TTC549 (cell line): ENCODE measurements around the gene COL11A1.
"Not testable (repeated sequence)": the region's sequence is repeated elsewhere in the genome, so short reads cannot be mapped to it uniquely, and the experiment has no call there.

Source experiments
- FAIRE-seq: peaks from 2 replicates; lab custom pipeline; 2012; peaks lifted over from hg19 to GRCh38; lab: Jason Lieb, UNC

The COL11A1 gene

DNA sequence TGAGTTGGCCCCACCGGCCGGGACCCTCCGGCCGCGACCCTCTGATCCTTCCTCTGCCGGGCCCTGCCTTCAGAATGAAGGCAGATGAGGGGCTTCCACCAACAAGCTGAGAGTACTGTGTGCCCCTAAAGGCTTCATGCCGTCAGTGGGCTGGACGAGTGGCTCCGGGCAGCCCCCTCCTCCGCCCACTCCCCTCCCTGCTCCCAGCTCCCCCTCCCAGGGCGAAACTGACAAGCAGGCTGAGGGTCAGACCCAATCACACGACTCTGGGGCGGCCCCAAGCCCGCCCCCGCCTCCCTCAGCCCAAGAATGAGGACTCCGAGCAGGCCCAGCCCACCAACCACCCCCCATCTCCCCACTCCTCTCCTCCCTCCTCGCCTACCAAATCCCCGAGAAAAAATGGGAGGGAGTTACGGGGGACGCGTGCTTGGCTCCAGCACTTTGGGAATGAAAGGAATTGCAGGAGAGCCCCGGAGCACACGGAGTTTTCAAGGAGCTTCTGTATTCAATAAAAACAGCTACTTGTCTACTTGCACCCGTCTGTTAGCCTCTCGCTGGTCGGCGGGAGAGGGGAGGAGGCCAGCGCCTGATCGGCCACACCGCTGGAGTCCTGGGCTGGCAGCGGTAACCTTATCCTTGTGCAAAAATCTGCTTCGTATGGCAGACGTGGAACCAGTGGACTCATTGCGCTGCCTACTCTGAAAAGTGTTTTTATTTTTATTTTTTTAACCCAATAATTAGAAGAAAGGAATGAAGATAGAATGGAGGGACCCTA is at the start of gene COL11A1:
Gene COL11A1, minus strand, starts transcription at position 147 of the 775 bp plus-strand sequence. CDS start 344 bp downstream, outside the sequence.
- no peak for FAIRE-seq

DNA sequence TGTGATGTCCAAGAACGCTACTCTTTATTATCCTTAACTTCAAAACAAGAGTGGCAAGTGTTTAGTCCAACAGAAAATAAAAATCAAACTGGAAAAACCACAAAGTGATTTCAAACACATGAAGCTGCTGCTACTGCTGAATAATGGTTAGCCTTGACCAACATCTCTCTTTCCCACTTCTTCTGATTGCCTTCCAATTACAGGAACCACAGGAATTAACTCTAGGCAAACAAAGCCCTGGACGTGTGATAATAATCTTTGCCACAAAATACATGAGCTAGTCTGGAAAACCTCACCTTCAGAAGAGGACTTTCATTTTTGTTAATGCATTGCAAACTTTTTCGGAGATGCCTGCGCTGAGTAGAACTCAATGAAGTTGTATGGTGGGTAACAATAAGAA is 48.6 kb upstream of the COL11A1 start:
- no peak for FAIRE-seq

DNA sequence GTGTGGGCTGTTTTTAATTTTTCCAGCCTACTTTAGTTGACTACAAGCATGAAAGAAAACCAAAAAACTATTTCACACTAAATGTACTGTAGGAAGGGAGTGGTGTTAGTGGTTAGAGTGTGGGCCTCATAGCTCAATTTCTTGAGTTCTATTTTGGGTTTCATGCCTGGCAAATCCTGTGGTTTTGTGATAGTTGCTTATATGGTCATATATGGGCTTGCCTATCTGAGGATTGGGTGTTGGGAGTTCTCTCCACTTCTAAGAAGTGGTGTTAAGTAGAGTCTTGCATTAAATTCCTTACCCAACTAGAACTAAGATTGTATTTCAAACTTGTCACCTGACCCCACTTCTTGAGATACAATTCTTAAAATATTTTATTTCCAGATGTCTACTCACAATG is 37.8 kb upstream of the COL11A1 start:
- no peak for FAIRE-seq

DNA sequence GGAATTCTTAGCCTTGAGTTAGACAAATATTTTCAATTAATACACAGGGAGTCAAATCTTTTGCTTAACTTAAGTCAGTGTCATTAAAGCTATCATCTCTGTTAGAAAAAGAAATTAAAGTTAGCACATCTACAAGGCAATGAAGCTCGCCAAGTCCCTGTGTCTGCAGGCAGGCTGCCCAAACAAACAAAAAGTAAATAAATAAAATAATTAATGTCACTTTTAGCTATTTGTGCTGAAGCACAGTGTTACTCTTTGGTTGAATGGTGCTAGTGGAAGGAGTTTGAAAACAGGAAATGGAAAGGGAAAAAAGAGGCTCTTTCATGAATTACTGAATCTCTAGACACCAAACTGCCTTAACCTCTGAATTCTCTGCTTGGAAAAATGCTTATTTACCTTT is 37.1 kb upstream of the COL11A1 start:
- FAIRE-seq: no peak

DNA sequence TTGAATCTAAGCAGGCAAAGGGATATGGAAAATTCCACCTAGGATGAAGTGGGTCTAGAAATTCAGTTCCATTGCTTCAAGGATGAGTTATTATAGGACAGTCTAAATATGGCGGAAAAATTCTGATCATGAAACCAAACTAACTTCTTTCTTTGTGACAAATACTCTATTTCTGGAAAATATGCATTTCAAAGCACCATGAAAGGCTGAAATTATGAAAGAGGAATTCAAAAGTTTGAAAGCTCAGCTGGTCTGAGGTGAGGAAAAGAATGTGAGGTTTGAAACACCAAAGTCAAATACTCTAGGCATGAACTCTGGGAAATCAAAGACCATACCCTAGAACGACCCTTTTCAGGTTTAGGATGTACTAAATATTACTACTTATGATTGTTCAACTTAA is 36.4 kb upstream of the COL11A1 start:
- no peak for FAIRE-seq

GRCh38 chr1:103142461-103142860 is 34.1 kb upstream of the COL11A1 start:
- FAIRE-seq: no peak

DNA sequence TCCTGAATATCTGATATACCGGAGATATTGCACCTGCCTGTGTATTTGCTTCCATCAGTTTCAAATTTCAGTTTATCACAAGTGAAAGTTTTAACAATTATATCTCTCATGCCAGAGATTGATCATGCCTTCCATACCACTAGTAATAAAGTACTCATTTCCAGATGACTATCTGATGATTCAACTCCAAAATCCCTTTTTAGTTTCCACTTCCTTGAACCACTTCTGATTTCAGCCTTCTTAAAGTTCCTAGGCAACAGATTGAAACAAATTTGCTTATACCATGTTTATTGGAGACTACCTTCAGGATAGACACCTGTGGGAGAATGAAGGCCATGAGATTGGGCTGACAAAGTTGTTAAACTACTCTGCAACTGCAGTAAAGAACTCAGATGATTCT is 21.5 kb upstream of the COL11A1 start:
- no peak for FAIRE-seq

DNA sequence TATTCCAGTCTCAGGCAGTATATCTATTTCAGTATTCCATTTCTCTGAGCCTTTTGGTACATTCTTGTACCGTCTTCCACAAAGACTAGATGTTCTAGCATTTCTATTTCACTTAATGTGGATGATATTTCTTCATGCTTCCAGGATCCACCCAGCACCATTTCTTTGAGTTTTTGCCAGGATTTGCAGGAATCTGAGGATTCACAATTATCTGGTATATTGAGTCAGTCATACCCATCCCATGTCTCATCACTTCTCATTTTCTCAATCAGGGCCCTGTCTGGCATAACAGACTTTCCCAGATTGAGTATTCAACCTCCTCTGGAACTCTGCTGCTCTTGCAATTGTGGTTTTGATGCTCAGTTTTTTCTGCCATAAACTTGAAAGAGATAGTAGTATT is 20.9 kb upstream of the COL11A1 start:
- FAIRE-seq: no peak

GRCh38 chr1:103128256-103128655 is 19.9 kb upstream of the COL11A1 start:
- FAIRE-seq: not testable (repeated sequence)

DNA sequence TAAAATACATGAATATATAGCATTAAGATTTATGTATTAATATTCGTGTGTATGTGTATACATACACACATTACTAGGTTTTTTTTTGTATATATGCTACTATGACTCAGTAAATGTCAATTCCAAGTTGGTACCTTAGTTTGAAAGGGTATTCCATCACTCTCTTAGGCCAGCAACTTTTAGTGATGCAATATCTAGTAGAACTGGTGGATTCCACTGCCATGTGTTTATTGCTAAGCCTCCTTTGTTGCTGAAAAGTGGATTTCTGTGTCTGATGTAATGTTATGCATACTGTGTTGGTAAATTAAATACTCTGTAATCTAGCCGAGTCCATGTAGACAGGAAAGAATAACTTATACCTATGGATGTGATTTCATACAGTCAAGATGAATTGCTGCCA is 16.9 kb upstream of the COL11A1 start:
- no peak for FAIRE-seq

DNA sequence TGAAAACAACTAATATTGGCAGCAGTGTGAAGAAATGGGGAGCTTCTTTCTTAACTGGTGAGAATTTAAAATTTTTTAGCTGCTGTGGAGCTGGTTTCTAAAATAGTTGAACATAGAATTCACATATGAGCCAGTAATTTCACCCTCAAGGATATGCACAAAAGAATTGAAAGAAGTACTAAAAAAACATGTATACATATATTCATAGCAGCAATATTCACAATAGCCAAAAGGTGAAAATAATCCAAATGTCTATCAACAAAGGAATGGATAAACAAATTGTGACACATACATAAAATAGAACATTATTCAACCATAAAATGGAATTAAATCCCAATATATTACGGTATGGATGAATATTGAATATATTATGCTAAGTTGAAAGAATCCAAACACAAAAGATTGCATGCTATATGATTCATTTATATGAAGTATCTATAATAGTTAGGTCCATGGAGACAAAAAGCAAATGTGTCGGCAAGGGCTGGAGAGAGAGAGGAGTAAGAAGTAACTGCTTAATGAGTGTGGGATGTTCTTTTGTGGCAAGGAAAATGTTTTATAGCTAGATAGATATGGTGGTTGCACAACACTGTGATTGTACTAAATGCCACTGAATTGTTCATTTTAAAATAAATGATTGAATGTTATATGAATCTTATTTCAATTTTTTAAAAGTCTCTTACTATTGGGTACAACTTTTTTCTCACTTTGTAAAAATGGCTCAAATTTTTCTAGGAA is 14.8 kb upstream of the COL11A1 start:
- no peak for FAIRE-seq

DNA sequence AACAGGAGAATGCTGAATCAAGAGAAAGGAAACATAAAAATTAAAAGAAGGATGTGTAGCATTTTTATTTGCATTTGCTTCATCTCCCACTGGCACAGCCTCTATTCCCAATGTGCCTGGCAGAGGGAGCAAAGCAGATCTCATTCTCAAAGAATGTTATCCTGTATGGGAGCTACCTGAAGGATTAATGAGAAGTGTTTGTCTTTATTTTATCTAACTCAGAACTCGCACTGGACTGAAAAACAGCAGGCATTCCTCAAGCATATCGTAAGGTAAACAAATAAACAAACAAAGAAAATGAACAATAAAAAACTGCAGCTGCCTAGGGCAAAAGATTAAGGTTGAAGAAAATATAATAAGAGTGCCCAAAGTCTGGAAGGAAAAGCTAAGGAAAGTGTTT is 12.7 kb upstream of the COL11A1 start:
- FAIRE-seq: no peak

GRCh38 chr1:103112546-103112945 is 4.2 kb upstream of the COL11A1 start:
- FAIRE-seq: no peak

- FAIRE-seq: no peak
Measured at GRCh38 chr1:103111926-103112325, 3.6 kb upstream of the COL11A1 start.

GRCh38 chr1:103110701-103111100 is 2.4 kb upstream of the COL11A1 start:
- no peak for FAIRE-seq

DNA sequence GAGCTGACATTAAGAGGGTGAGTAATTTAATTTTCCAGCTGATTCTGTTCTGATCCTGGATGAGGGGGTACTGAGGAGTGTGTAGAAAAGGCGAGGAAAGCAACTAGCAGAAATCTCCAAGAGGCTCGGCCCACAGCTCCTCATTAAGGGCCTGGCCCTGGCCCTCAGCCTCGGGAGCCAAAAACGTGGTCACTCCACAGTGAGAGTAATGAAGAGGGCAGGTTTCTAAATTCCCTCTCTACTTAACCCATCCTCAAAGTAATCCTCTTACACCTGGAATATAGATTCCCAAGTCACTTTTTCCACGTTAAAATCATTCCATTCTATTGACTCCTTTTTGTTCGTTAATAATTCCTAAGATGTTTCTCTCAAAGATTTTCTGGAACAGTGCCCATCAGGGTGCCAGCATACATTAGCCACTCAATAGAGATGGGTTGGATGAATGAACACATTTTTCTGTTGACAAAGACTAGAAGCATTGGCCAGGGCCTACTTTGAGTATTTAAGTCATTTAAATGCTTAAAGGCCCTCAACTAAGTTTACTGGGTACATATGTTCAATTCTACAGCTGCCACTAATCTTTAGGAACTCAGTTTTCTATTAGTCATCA is 1.1 kb upstream of the COL11A1 start:
- no peak for FAIRE-seq

GRCh38 chr1:103107741-103108375 is 464 bp downstream of the COL11A1 start:
- FAIRE-seq: no peak

- no peak for FAIRE-seq
Measured at GRCh38 chr1:103106426-103107341, 1.6 kb downstream of the COL11A1 start.

DNA sequence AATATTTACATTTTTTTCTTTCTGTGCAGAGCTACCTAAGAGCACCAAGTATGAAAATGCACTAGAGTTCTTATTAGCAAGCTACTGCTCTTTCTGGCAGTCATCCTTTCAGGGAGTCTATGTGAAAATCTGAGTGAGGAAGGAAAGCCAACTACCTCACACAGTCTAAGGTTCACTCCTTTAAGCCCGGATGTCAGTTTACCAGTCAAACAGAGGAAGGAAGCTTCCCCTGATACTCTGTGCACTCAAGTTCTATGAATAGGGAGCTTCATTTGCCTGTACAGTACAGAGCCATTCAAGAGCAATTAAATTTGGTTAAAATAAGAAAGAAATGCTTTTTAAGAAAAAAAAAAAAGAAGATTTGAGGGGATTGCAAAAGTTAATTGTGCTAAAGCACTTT is 6.9 kb downstream of the COL11A1 start:
- no peak for FAIRE-seq

GRCh38 chr1:103089221-103089620 is 19.1 kb downstream of the COL11A1 start:
- no peak for FAIRE-seq

DNA sequence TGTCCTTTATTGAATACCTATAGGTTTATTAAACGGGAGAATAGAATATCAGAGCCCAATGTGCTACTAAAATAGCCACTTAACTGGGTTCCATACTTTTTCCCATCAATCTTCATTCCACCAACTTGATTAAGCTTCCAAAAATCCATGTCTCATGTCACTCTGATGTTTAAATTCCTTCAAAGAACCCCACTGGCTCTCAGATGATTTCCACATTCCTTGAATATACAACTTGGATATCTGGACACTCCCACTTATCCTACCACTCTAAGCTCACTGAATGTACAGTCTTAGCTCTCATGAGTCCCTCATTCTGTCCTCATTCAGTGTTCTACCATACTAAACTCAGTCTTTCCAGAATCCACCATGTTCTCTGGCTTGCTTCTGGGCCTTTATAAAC is 21.1 kb downstream of the COL11A1 start:
- FAIRE-seq: no peak

GRCh38 chr1:103084181-103084580 is 24.1 kb downstream of the COL11A1 start:
- FAIRE-seq: no peak
